GM12874 (cell line): ENCODE results near the gene SDCBP2.

Experiments
- CTCF ChIP-seq: IDR thresholded peaks from 2 replicates; pipeline ENCODE4 v1.5.1; 2011; ENCODE audit warnings: low read depth, mild to moderate bottlenecking, control low read depth, low read length, moderate library complexity; ENCODE audit not compliant: insufficient read depth

SDCBP2 gene

DNA sequence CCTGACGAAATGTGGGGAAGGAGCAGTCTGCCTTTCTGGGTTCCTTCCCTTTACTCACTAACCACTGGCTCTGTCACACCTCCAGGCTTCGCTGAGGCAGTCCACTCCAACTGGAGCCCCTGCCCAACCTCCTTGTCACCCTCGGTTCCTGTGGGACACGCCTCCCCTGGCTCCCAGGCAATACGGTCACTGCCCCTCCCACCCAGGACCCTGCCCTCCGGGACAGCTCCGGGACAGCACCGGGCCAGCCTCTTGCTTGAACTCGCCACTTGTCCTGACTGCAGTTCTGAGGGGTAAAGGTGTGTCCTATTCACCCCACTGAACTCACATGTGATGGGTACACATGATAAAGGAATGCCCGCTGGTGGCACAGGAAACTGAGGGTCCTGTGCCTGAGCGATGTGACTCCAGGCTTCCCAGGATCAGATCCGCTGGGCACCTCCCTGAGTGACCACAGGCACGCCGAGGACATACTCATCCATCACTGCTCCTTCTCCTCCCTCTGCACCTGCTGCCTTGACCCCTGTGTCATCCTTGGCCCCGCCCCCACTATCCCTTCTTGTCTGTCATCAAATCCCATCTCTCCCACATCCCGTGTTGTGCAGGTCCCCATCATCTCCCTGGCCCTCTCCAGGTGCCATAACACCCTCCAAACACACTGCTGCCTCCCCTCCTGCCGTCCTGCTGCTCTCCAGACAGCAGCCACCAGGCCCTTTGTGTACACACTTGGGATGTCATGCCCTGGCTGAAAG, 7.9 kb downstream of the SDCBP2 start:
- no peak for TF ChIP-seq CTCF

- no peak for TF ChIP-seq CTCF
Observed at GRCh38 chr20:1320016-1320415, 8.9 kb downstream of the SDCBP2 start.

- TF ChIP-seq CTCF, result no peak
Observed at GRCh38 chr20:1319462-1319861, 9.5 kb downstream of the SDCBP2 start.

DNA sequence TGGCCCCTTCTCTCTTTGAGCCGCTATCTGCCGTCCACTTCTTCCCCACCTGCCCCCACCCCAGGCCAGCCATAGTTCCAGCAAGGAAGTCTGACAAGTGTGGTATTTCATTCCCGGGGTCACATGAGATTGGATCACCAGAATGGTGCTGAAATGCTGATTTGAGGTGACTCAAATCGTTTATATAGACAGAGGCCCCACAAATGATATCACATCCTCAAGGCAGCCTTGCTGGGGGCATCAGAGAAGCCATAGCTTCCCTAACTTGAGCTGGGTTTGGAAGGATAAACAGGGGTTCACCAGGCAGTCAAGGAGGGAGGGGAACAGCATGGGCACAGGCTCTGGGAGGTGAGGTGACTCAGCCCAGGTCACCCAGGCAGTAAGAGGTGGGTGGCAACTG, 9.9 kb downstream of the SDCBP2 start:
- TF ChIP-seq CTCF, result no peak

DNA sequence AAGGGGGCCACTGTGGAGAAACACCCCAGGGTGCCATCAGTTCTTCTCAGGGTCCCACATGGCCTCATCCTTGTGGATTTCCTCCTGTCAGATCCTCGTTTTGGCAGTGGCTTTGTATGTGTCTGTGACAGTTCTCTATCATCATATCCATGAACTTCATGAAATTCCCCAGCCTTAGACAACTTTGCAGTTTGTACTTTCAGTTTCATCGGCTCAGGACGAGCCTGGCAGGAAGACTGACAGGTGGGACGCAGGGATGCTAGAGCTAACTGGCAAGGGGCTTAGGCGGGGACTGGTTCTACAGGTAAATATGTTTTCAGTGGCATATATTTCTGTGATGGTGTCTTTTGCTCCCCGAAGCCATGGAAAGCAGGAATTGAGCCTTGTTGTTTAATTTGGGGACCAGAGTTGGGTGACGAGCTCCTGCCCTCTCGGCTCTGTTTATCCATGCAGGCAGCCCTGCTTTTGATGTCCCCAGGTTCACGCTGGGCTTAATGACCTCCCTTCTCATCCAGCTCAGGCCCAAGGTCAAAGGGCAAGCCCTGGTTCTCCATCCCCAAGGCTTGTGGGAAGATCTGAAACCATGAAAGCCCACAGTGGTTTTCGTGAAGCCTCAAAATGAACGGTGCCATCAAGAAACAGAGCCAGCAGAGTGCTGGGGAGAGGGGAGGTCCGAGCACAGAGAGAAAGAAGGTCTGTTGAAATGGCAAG, 11.2 kb downstream of the SDCBP2 start:
- no peak for TF ChIP-seq CTCF

DNA sequence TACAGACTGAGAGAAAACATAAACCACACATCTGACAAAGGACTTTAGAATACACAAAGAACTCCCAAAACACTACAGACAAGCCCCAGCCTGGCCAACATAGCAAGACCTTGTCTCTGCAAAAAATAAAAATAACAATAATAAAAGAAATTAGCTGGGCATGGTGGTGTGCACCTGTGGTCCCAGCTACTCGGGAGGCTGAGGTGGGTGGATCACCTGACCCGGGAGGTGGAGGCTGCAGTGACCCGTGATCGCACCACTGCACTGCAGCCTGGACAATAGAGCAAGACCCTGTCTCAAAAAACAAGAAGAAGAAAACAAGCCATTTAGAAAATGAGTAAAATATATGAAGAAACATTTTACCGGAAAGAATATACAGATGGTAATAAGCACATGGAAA, 13.1 kb downstream of the SDCBP2 start:
- no peak for TF ChIP-seq CTCF

DNA sequence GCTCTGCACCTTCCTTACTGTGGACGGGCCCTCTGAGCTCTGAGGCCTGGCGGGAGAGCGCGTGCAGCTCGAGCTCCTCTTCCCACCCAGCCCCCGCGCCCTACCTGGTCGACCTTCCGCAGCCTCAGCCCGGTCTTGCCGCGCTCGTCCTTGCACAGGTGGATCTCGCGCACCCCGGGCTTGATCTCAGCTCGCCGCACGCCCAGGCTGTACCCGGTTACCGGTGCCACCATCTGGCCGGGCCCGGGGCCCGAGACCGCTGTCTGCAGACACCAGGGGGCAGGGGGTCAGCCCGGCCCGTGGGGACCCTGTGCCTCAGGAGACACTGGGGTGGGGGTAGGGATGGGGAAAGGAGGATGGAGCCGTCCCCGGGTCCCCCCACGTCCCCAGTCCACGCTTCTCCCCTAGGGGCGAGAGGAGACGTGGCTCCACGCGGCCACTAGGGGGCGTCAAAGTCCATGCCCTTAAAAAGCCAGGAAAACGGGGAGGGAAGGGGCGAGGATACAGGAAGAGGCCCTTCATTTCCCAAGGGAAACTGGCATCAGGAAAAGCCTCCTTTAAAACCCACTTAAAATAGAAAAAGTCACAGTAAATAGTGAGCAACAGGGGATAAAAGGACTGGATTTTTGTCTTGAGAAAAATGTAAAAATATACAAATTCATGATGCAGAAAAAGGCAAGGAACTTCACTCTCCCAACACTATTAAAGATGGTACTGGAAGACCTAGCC, 15.5 kb downstream of the SDCBP2 start:
- TF ChIP-seq CTCF, result peak; percentile 94
